Measurements from ENCODE around the gene AREL1. TPM values are rescaled to one million over a fixed set of nuclear protein-coding genes. Genes with fewer than 3 reads are reported as not detected.
A peak's percentile ranks its signal among the peaks of the same experiment; 100 is the strongest.

Gene AREL1
- total RNA-seq, 1 donor from 2014 or later, result 29.1 TPM

DNA sequence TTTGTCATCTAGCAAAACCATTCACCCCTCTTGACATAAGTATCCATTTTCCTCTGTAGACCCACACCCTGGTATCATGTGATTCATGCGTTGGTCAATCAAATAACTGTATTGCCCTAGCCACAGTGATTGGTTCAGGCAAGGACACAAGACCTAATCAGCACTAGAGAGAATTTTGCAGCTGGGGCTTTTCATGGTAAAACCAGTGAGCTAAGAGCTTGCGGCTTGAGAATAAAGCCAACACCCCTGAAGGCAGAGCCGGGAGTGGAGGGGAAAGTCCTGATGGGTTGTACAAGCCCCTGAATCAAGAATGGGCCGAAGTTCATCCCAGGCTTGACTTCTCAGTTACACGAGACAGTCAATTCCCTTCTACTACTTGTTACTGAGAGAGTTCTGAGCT is 67.6 kb downstream of the AREL1 start:
- H3K9me3 ChIP-seq, result no peaks in the 10 kb centered on the region
- no peak for ATAC-seq
- DNase-seq, result no peak
- H3K4me3 ChIP-seq, result no peak overlapping the region
- no peak for TF ChIP-seq CTCF (IDR thresholded peaks at IDR 0.05)
- no peaks in the 10 kb centered on the region for H3K36me3 ChIP-seq
- H3K27ac ChIP-seq, result no peak overlapping the region
- H3K4me1 ChIP-seq, result peaks cover 19% of the 10 kb centered on the region
- peaks cover 6% of the 10 kb centered on the region for H3K27me3 ChIP-seq (ENCODE audit: low read depth)
- intact Hi-C loops (cut with DNase I), result no loop called here

DNA sequence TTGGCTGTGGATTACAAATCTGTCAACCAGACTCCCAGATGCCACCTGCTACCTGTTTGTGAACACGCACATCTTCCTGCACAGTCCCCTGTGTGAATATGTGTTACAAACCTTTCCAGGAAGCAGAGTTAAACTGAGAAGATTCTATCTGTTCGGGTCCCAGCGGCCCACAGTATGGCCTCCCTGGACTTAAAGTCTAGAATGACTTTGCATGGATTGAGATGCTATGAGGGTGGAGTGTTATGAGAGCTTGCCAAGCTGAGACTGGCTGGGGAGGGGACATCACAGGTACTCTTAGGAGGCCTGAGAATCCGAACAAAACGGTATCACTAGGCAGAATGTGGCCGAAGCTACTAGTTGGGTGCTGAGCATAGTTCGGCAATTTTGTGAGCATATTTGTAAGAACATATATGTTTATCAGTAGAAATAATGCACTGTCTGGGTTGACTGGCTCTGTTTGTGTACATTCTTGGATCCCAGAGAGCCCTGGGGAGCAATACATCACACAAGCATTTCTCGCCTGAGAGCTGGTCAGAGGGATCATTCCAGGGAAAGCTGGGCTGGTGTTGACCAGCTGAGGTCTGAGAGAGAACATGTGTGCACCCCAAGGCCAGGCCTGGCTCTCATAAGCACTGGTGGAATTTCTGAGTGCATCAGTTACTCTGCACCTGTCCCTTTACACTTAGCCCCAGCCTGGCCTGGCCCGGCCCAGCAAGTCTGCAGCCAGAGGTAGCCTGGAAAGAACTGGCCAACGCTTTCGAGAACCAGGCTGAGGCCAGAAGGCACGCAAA is 71.1 kb downstream of the AREL1 start:
- no peak overlapping the region for H3K4me3 ChIP-seq
- H3K36me3 ChIP-seq, result no peaks in the 10 kb centered on the region
- TF ChIP-seq CTCF (IDR thresholded peaks at IDR 0.05), result no peak
- DNase-seq (no peak), ATAC-seq (peak in 1 of 2 donors; percentile 24)
- H3K9me3 ChIP-seq, result no peaks in the 10 kb centered on the region
- peaks cover 8% of the 10 kb centered on the region for H3K4me1 ChIP-seq
- H3K27me3 ChIP-seq (ENCODE audit: low read depth), result peaks cover 6% of the 10 kb centered on the region
- intact Hi-C loops (cut with DNase I), result no loop called here
- no peak overlapping the region for H3K27ac ChIP-seq

DNA sequence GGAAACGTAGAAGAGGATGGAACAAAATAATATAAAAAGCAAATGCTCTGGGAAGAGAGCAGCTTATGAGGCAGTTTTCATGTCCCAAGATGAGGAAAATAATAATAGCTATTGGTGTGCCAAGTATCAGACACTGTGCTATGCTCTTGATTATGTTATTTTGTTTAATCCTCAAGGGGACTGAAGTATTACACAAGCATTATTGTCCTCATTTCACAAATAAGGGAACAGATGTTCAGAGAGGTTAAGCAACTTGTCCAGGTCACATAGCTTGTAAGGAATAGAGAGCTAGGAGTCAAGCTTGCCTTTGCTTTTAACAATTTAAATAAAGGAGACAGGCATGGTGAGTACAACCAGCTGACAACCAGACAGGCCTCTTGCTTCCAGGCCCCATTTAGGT is 73.9 kb downstream of the AREL1 start:
- intact Hi-C loops (cut with DNase I), result no loop called here
- no peak for DNase-seq
- TF ChIP-seq CTCF (IDR thresholded peaks at IDR 0.05), result no peak

GRCh38 chr14:74638066-74638465 is 74.8 kb downstream of the AREL1 start:
- no peaks in the 10 kb centered on the region for H3K36me3 ChIP-seq
- peak in 1 of 2 donors; percentile 19 for ATAC-seq
- no peak overlapping the region for H3K27ac ChIP-seq
- no peak for TF ChIP-seq CTCF (IDR thresholded peaks at IDR 0.05)
- no peaks in the 10 kb centered on the region for H3K9me3 ChIP-seq
- H3K27me3 ChIP-seq (ENCODE audit: low read depth), result peaks cover 3% of the 10 kb centered on the region
- intact Hi-C loops (cut with DNase I), result no loop called here
- H3K4me3 ChIP-seq, result no peak overlapping the region
- peaks cover 8% of the 10 kb centered on the region for H3K4me1 ChIP-seq
- no peak for DNase-seq

More for the DNA sequence above, 73.9 kb downstream of the AREL1 start:
- no peak overlapping the region for H3K27ac ChIP-seq
- H3K4me1 ChIP-seq, result peaks cover 8% of the 10 kb centered on the region
- H3K27me3 ChIP-seq (ENCODE audit: low read depth), result peaks cover 3% of the 10 kb centered on the region
- no peaks in the 10 kb centered on the region for H3K9me3 ChIP-seq
- no peaks in the 10 kb centered on the region for H3K36me3 ChIP-seq
- H3K4me3 ChIP-seq, result no peak overlapping the region
- peak in 1 of 2 donors; percentile 6 for ATAC-seq

GRCh38 chr14:74637178-74637550 is 75.7 kb downstream of the AREL1 start:
- ATAC-seq, result no peak
- Histone ChIP-seq H3K27ac (no peak overlapping the region), H3K4me3 (no peak overlapping the region), H3K27me3 (ENCODE audit: low read depth) (peaks cover 3% of the 10 kb centered on the region), H3K9me3 (no peaks in the 10 kb centered on the region), H3K4me1 (peaks cover 8% of the 10 kb centered on the region), H3K36me3 (no peaks in the 10 kb centered on the region)
- intact Hi-C loops (cut with DNase I), result no loop called here
- no peak for DNase-seq
- no peak for TF ChIP-seq CTCF (IDR thresholded peaks at IDR 0.05)

All from lower lobe of right lung (tissue), 2 donors.